Measurements from ENCODE around the gene TLL2.

TLL2 gene

GRCh38 chr10:96463562-96463961, 50.2 kb downstream of the TLL2 start:
- no peak for DNase-seq (ENCODE audit: low read depth, low spot score)

- no peak for DNase-seq (ENCODE audit: low read depth, low spot score)
Observed at GRCh38 chr10:96462606-96463151, 51.0 kb downstream of the TLL2 start.

GRCh38 chr10:96460316-96460715, 53.4 kb downstream of the TLL2 start:
- DNase-seq (ENCODE audit: low read depth, low spot score) = no peak

GRCh38 chr10:96457341-96457740, 56.4 kb downstream of the TLL2 start:
- no peak for DNase-seq (ENCODE audit: low read depth, low spot score)

GRCh38 chr10:96456296-96456840, 57.4 kb downstream of the TLL2 start:
- DNase-seq (ENCODE audit: low read depth, low spot score) = no peak

- DNase-seq (ENCODE audit: low read depth, low spot score) = no peak
Observed at GRCh38 chr10:96453856-96454583, 59.7 kb downstream of the TLL2 start.

- DNase-seq (ENCODE audit: low read depth, low spot score) = no peak
Observed at GRCh38 chr10:96452494-96453153, 61.1 kb downstream of the TLL2 start.

- DNase-seq (ENCODE audit: low read depth, low spot score) = no peak
Observed at GRCh38 chr10:96450529-96451207, 63.1 kb downstream of the TLL2 start.

GRCh38 chr10:96448558-96448957, 65.2 kb downstream of the TLL2 start:
- no peak for DNase-seq (ENCODE audit: low read depth, low spot score)

- peak; percentile 16 for DNase-seq (ENCODE audit: low read depth, low spot score)
Observed at GRCh38 chr10:96448021-96448457, 65.7 kb downstream of the TLL2 start.

GRCh38 chr10:96446966-96447596, 66.6 kb downstream of the TLL2 start:
- no peak for DNase-seq (ENCODE audit: low read depth, low spot score)

GRCh38 chr10:96441987-96442643, 71.6 kb downstream of the TLL2 start:
- no peak for DNase-seq (ENCODE audit: low read depth, low spot score)

GRCh38 chr10:96441322-96441885, 72.3 kb downstream of the TLL2 start:
- DNase-seq (ENCODE audit: low read depth, low spot score) = no peak

GRCh38 chr10:96440361-96441292, 73.1 kb downstream of the TLL2 start:
- no peak for DNase-seq (ENCODE audit: low read depth, low spot score)

- no peak for DNase-seq (ENCODE audit: low read depth, low spot score)
Observed at GRCh38 chr10:96439725-96440124, 74.0 kb downstream of the TLL2 start.

- DNase-seq (ENCODE audit: low read depth, low spot score) = no peak
Observed at GRCh38 chr10:96436035-96436434, 77.7 kb downstream of the TLL2 start.

GRCh38 chr10:96431211-96431970, 82.3 kb downstream of the TLL2 start:
- no peak for DNase-seq (ENCODE audit: low read depth, low spot score)

GRCh38 chr10:96427291-96427690, 86.4 kb downstream of the TLL2 start:
- no peak for DNase-seq (ENCODE audit: low read depth, low spot score)

- no peak for DNase-seq (ENCODE audit: low read depth, low spot score)
Observed at GRCh38 chr10:96422525-96422924, 91.2 kb downstream of the TLL2 start.

Data from brain pericyte (primary cell).